Activated CD4-positive, alpha-beta T cell treated with anti-CD3 and anti-CD28 coated beads, Interleukin-2, amount 10 ng/mL, durations not matched to agents 24 days and 14 days (primary cell): Measurements from ENCODE around the gene MEIOB. TPM values are rescaled to one million over a fixed set of nuclear protein-coding genes. Genes with fewer than 3 reads are reported as not detected.

Experiments used
- DNase-seq: peaks from one replicate; pipeline ENCODE4 v3.0.0; 2022
- H3K27ac Mint-ChIP-seq: one replicate; pipeline ENCODE4 v1.8.0; 2022; ENCODE audit warnings: mild to moderate bottlenecking, mixed read lengths
- H3K27me3 Mint-ChIP-seq: one replicate; pipeline ENCODE4 v1.8.0; 2022; ENCODE audit warnings: mixed read lengths
- H3K36me3 Mint-ChIP-seq: one replicate; pipeline ENCODE4 v1.8.0; 2022; ENCODE audit warnings: low read depth, mild to moderate bottlenecking, mixed read lengths
- H3K4me1 Mint-ChIP-seq: one replicate; pipeline ENCODE4 v1.8.0; 2021; ENCODE audit warnings: mixed read lengths
- H3K4me3 Mint-ChIP-seq: one replicate; pipeline ENCODE4 v1.8.0; 2022; ENCODE audit warnings: mild to moderate bottlenecking, moderate library complexity, mixed read lengths
- H3K9me3 Mint-ChIP-seq: one replicate; pipeline ENCODE4 v1.8.0; 2021; ENCODE audit warnings: mixed read lengths
- intact Hi-C: fragments of 100-400 bp; cut with micrococcal nuclease; formaldehyde crosslinking; loops from one replicate; pipeline ENCODE4 v1.15.1; 2023
- total RNA-seq: library from RNA; stranded (reverse); gene quantifications from 2 replicates; pipeline ENCODE4 v1.2.3, GENCODE V29; 2022

Gene MEIOB
- total RNA-seq, 1 donor from 2014 or later, result not detected

- Mint-ChIP-seq H3K4me1 (no peaks in the 10 kb centered on the region), H3K27ac (no peak overlapping the region), H3K4me3 (no peak overlapping the region), H3K36me3 (no peaks in the 10 kb centered on the region), H3K9me3 (no peaks in the 10 kb centered on the region), H3K27me3 (peaks cover 11% of the 10 kb centered on the region)
- intact Hi-C loops, result no loop called here
- DNase-seq, result no peak
These were observed 25.5 kb downstream of the MEIOB start for GRCh38 chr16:1846416-1846815.

GRCh38 chr16:1845985-1846384 is 26.0 kb downstream of the MEIOB start:
- intact Hi-C loops, result no loop called here
- H3K36me3 Mint-ChIP-seq, result no peaks in the 10 kb centered on the region
- no peak overlapping the region for H3K4me3 Mint-ChIP-seq
- H3K27ac Mint-ChIP-seq, result no peak overlapping the region
- no peaks in the 10 kb centered on the region for H3K4me1 Mint-ChIP-seq
- no peak for DNase-seq
- no peaks in the 10 kb centered on the region for H3K9me3 Mint-ChIP-seq
- H3K27me3 Mint-ChIP-seq, result peaks cover 9% of the 10 kb centered on the region

GRCh38 chr16:1839554-1839953 is 32.4 kb downstream of the MEIOB start:
- no peak for DNase-seq
- intact Hi-C loops, result no loop called here
- Mint-ChIP-seq H3K27me3 (no peaks in the 10 kb centered on the region), H3K4me1 (no peaks in the 10 kb centered on the region), H3K9me3 (no peaks in the 10 kb centered on the region), H3K27ac (no peak overlapping the region), H3K4me3 (no peak overlapping the region), H3K36me3 (no peaks in the 10 kb centered on the region)

- Mint-ChIP-seq H3K4me1 (peaks cover 6% of the 10 kb centered on the region), H3K27me3 (no peaks in the 10 kb centered on the region), H3K36me3 (peaks cover 4% of the 10 kb centered on the region), H3K4me3 (no peak overlapping the region), H3K9me3 (no peaks in the 10 kb centered on the region), H3K27ac (no peak overlapping the region)
- DNase-seq, result no peak
- intact Hi-C loops, result no loop called here
These were observed 37.9 kb downstream of the MEIOB start for GRCh38 chr16:1834096-1834495.

- Mint-ChIP-seq H3K27ac (no peak overlapping the region), H3K27me3 (no peaks in the 10 kb centered on the region), H3K36me3 (peaks cover 5% of the 10 kb centered on the region), H3K4me3 (no peak overlapping the region), H3K4me1 (peaks cover 10% of the 10 kb centered on the region), H3K9me3 (no peaks in the 10 kb centered on the region)
- intact Hi-C loops, result no loop called here
- DNase-seq, result no peak
These were observed 39.0 kb downstream of the MEIOB start for GRCh38 chr16:1832838-1833454.

- Mint-ChIP-seq H3K4me3 (no peak overlapping the region), H3K9me3 (no peaks in the 10 kb centered on the region), H3K4me1 (peaks cover 14% of the 10 kb centered on the region), H3K27ac (no peak overlapping the region), H3K27me3 (no peaks in the 10 kb centered on the region), H3K36me3 (peaks cover 9% of the 10 kb centered on the region)
- intact Hi-C loops, result no loop called here
- DNase-seq, result no peak
These were observed 40.5 kb downstream of the MEIOB start for GRCh38 chr16:1831186-1832075.

GRCh38 chr16:1830213-1830612 is 41.8 kb downstream of the MEIOB start:
- intact Hi-C loops, result no loop called here
- Mint-ChIP-seq H3K36me3 (peaks cover 9% of the 10 kb centered on the region), H3K4me3 (no peak overlapping the region), H3K4me1 (peaks cover 19% of the 10 kb centered on the region), H3K27me3 (no peaks in the 10 kb centered on the region), H3K9me3 (no peaks in the 10 kb centered on the region), H3K27ac (no peak overlapping the region)
- no peak for DNase-seq

GRCh38 chr16:1828645-1829410 is 43.1 kb downstream of the MEIOB start:
- no peaks in the 10 kb centered on the region for H3K9me3 Mint-ChIP-seq
- no peaks in the 10 kb centered on the region for H3K27me3 Mint-ChIP-seq
- H3K36me3 Mint-ChIP-seq, result peaks cover 9% of the 10 kb centered on the region
- DNase-seq, result no peak
- H3K4me1 Mint-ChIP-seq, result peaks cover 25% of the 10 kb centered on the region
- H3K27ac Mint-ChIP-seq, result no peak overlapping the region
- H3K4me3 Mint-ChIP-seq, result peak overlapping the region; percentile 97
- intact Hi-C loops, result no loop called here

- intact Hi-C loops, result loop anchor here (2.0 kb wide), 1 partner anchor 44 kb away; the partner anchor contains the start of genes NUBP2 and SPSB3
These were observed 45.0 kb downstream of the MEIOB start, which contains the start of the genes FAHD1 and HAGH for GRCh38 chr16:1826691-1827573. FAHD1 (plus strand) TSS chr16:1827206; CDS start chr16:1827239, 33 bp downstream. HAGH (minus strand) TSS chr16:1826825; CDS start chr16:1826787, 38 bp downstream.

GRCh38 chr16:1825864-1826690 is 45.9 kb downstream of the MEIOB start:
- DNase-seq, result peak; percentile 91
- peak overlapping the region; percentile 83 for H3K27ac Mint-ChIP-seq
- H3K27me3 Mint-ChIP-seq, result no peaks in the 10 kb centered on the region
- peak overlapping the region; percentile 85 for H3K4me3 Mint-ChIP-seq
- peaks cover 25% of the 10 kb centered on the region for H3K4me1 Mint-ChIP-seq
- peaks cover 8% of the 10 kb centered on the region for H3K36me3 Mint-ChIP-seq
- H3K9me3 Mint-ChIP-seq, result no peaks in the 10 kb centered on the region
- intact Hi-C loops, result loop anchor here (2.0 kb wide), 2 partner anchors 43 to 55 kb away; partner anchors contain the start of genes NME3, NUBP2 and SPSB3

More at GRCh38 chr16:1826691-1827573, 45.0 kb downstream of the MEIOB start, which contains the start of the genes FAHD1 and HAGH:
- peaks cover 8% of the 10 kb centered on the region for H3K36me3 Mint-ChIP-seq
- H3K9me3 Mint-ChIP-seq, result no peaks in the 10 kb centered on the region
- H3K27ac Mint-ChIP-seq, result peak within 1 kb of the TSS; percentile 89
- H3K4me3 Mint-ChIP-seq, result peak within 1 kb of the TSS; percentile 97
- H3K4me1 Mint-ChIP-seq, result peaks cover 25% of the 10 kb centered on the region
- DNase-seq, result peak; percentile 98
- no peaks in the 10 kb centered on the region for H3K27me3 Mint-ChIP-seq

GRCh38 chr16:1825381-1825863 is 46.5 kb downstream of the MEIOB start:
- no peaks in the 10 kb centered on the region for H3K9me3 Mint-ChIP-seq
- peak overlapping the region; percentile 83 for H3K27ac Mint-ChIP-seq

GRCh38 chr16:1823821-1824220 is 48.1 kb downstream of the MEIOB start:
- Mint-ChIP-seq H3K9me3 (no peaks in the 10 kb centered on the region), H3K27me3 (no peaks in the 10 kb centered on the region), H3K36me3 (peaks cover 7% of the 10 kb centered on the region), H3K4me3 (peak overlapping the region; percentile 10), H3K27ac (no peak overlapping the region), H3K4me1 (peaks cover 18% of the 10 kb centered on the region)
- no peak for DNase-seq
- intact Hi-C loops, result loop anchor here (2.0 kb wide), 1 partner anchor 53 kb away; the partner anchor contains the start of gene NME3

More at GRCh38 chr16:1825381-1825863, 46.5 kb downstream of the MEIOB start:
- DNase-seq, result no peak
- Mint-ChIP-seq H3K27me3 (no peaks in the 10 kb centered on the region), H3K36me3 (peaks cover 8% of the 10 kb centered on the region), H3K4me1 (peaks cover 25% of the 10 kb centered on the region), H3K4me3 (peak overlapping the region; percentile 85)
- intact Hi-C loops, result loop anchor here (2.0 kb wide), 1 partner anchor 55 kb away; the partner anchor contains the start of gene NME3
